Esophagus squamous epithelium (tissue), 4 donors: ENCODE results near the gene TMEM190.

Experiments used
- CTCF ChIP-seq, 6 experiments: fragments of 450-650 bp in 4 of 6; fragments of 200-600 bp in 2 of 6; sonication (generic) in 2 of 6; IDR thresholded peaks; one replicate each; pipeline ENCODE4 v1.5.1; 2016 to 2019; ENCODE audit warnings: antibody characterized with exemption in 6 of 6, mild to moderate bottlenecking in 4 of 6, moderate library complexity in 4 of 6
- POLR2A ChIP-seq, 4 donors: fragments of 450-650 bp; IDR thresholded peaks; one replicate each; pipeline ENCODE4 v1.6.1; 2017; ENCODE audit warnings: antibody characterized with exemption in 4 of 4, mild to moderate bottlenecking in 4 of 4, moderate library complexity in 3 of 4

- TF ChIP-seq CTCF (IDR thresholded peaks at IDR 0.05): no peak
- TF ChIP-seq POLR2A (IDR thresholded peaks at IDR 0.05): no peak
Measured at GRCh38 chr19:55398200-55398925, 21.7 kb downstream of the TMEM190 start.
